Parathyroid adenoma (tissue), 2 donors: ENCODE data around the gene RGS6.

Source experiments
- H2AFZ ChIP-seq: fragments of 300-600 bp; sonication (generic); one replicate; pipeline ENCODE4 v1.7.0; 2017; ENCODE audit warnings: antibody characterized with exemption, mild to moderate bottlenecking
- H3K27ac ChIP-seq: fragments of 300-600 bp; sonication (generic); one replicate; pipeline ENCODE4 v1.7.0; 2017
- H3K27me3 ChIP-seq: fragments of 300-600 bp; sonication (generic); one replicate; pipeline ENCODE4 v1.7.0; 2017; ENCODE audit warnings: low read length; ENCODE audit not compliant: control insufficient read depth, insufficient read depth
- H3K36me3 ChIP-seq: fragments of 300-600 bp; sonication (generic); one replicate; pipeline ENCODE4 v1.7.0; 2017; ENCODE audit warnings: low read length; ENCODE audit not compliant: control insufficient read depth, insufficient read depth
- H3K4me1 ChIP-seq: fragments of 300-600 bp; sonication (generic); one replicate; pipeline ENCODE4 v1.7.0; 2017; ENCODE audit warnings: control low read depth
- H3K4me2 ChIP-seq: fragments of 300-600 bp; sonication (generic); one replicate; pipeline ENCODE4 v1.7.0; 2017; ENCODE audit warnings: low read length
- H3K4me3 ChIP-seq: fragments of 300-600 bp; sonication (generic); one replicate; pipeline ENCODE4 v1.7.0; 2017; ENCODE audit warnings: low read depth, low read length
- H3K79me2 ChIP-seq: fragments of 300-600 bp; sonication (generic); one replicate; pipeline ENCODE4 v1.7.0; 2017; ENCODE audit warnings: control low read depth
- H3K9ac ChIP-seq: fragments of 300-600 bp; sonication (generic); one replicate; pipeline ENCODE4 v1.7.0; 2017; ENCODE audit warnings: mild to moderate bottlenecking
- H3K9me3 ChIP-seq: fragments of 300-600 bp; sonication (generic); one replicate; pipeline ENCODE4 v1.7.0; 2017; ENCODE audit warnings: low read length; ENCODE audit not compliant: control insufficient read depth
- TF ChIP-seq, protein P1 (sequence below): fragments of 300-600 bp; sonication (generic); IDR thresholded peaks from one replicate; pipeline ENCODE4 v1.7.0; 2017; ENCODE audit warnings: antibody characterized with exemption, mild to moderate bottlenecking
- donor health status: primary hyperparathyroidism.

RGS6 gene

DNA sequence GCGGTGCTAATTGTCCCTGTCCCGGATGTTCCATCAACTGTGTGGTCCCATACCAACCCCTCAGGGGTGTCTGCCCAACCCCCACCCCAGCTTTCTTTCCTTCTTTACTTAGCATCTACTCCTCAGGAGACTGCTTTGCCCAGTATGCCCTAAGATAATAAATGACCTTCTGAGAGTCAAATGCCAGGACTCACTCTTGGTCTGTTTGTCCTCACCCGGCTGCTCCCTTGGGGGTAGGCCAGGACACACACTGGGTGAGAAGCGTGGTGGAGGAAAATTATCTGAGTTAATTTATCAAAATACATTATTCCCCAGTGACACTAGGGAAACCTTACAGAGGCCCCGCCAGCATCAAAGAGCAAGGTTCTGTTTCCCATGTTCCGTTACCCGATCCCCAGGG, 457.0 kb downstream of the RGS6 start:
- no peak overlapping the region for H3K4me3 ChIP-seq
- H2AFZ ChIP-seq: no peak overlapping the region
- H3K27me3 ChIP-seq: no peaks in the 10 kb centered on the region
- no peak overlapping the region for H3K4me2 ChIP-seq
- TF ChIP-seq, protein P1, sequence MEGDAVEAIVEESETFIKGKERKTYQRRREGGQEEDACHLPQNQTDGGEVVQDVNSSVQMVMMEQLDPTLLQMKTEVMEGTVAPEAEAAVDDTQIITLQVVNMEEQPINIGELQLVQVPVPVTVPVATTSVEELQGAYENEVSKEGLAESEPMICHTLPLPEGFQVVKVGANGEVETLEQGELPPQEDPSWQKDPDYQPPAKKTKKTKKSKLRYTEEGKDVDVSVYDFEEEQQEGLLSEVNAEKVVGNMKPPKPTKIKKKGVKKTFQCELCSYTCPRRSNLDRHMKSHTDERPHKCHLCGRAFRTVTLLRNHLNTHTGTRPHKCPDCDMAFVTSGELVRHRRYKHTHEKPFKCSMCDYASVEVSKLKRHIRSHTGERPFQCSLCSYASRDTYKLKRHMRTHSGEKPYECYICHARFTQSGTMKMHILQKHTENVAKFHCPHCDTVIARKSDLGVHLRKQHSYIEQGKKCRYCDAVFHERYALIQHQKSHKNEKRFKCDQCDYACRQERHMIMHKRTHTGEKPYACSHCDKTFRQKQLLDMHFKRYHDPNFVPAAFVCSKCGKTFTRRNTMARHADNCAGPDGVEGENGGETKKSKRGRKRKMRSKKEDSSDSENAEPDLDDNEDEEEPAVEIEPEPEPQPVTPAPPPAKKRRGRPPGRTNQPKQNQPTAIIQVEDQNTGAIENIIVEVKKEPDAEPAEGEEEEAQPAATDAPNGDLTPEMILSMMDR: no peak
- H3K4me1 ChIP-seq: no peaks in the 10 kb centered on the region
- H3K9me3 ChIP-seq: no peaks in the 10 kb centered on the region
- H3K27ac ChIP-seq: no peak overlapping the region
- H3K9ac ChIP-seq: no peak overlapping the region
- H3K79me2 ChIP-seq: no peaks in the 10 kb centered on the region
- no peaks in the 10 kb centered on the region for H3K36me3 ChIP-seq

DNA sequence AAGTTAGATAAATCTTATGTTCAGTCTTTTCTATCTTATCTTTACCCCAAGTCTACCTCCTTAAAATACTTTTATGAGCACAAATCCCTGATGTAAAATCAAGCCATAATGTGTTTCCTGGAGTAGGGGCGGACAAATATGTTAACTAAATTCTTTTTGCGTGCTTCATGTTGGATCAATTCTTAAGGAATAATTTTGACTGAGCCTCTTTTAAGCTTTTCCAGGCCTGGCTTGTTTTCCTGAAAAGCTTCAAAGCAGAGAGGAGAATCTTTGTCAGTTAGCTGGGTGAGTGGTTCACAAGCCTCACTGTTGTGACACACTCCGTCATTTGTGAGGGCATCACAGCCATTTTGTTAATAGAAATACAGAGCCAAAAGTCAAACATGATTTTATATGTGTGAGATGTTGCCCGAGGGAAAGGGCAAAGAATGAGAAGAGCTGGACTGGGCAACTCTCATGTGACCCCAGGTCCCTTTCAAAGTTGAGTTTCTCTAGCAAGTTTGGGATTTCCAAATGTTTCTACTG, 468.9 kb downstream of the RGS6 start:
- no peak overlapping the region for H3K4me2 ChIP-seq
- H3K9ac ChIP-seq: no peak overlapping the region
- H3K79me2 ChIP-seq: no peaks in the 10 kb centered on the region
- TF ChIP-seq, protein P1: no peak
- H3K27me3 ChIP-seq: no peaks in the 10 kb centered on the region
- no peak overlapping the region for H2AFZ ChIP-seq
- H3K9me3 ChIP-seq: no peaks in the 10 kb centered on the region
- no peaks in the 10 kb centered on the region for H3K36me3 ChIP-seq
- no peaks in the 10 kb centered on the region for H3K4me1 ChIP-seq
- H3K27ac ChIP-seq: no peak overlapping the region
- H3K4me3 ChIP-seq: no peak overlapping the region

DNA sequence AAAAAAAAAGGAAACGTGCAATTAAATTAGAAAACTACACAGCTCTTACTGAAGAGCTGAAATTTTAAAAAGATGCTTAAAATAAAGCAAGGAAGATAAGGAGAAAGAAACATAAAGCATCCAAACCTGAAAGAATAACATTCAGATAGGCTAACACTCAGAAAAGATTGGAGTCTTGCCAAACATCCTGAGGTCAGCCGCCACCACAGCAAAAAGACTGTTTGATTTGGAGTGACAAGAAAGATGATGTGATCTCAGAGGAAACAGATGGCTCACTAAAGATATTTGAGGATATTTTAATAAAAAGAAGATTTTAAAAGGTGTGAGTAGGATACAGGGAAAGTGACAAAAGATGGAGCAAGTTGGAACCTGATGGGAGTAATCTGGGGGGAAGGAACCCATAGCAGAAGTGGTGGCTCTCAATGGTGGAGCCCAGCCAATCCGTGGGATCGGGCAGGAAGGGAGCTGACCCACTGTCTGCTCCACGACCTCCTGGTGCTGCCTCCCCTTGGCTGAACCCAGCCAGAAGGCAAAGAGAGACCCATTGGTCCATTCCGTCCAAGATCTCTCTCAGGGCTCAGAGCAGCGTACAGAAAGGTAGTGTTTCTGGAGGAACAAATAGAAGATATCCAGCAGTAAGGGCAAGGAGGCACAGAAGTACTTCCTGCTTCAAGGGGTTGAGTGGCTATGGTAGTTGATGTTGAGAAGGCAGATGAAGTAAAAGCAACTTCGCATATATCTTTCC, 469.6 kb downstream of the RGS6 start:
- no peak overlapping the region for H3K4me3 ChIP-seq
- H3K27me3 ChIP-seq: no peaks in the 10 kb centered on the region
- H3K27ac ChIP-seq: no peak overlapping the region
- H3K4me1 ChIP-seq: no peaks in the 10 kb centered on the region
- TF ChIP-seq, protein P1: no peak
- no peaks in the 10 kb centered on the region for H3K36me3 ChIP-seq
- H2AFZ ChIP-seq: no peak overlapping the region
- H3K9ac ChIP-seq: no peak overlapping the region
- no peak overlapping the region for H3K4me2 ChIP-seq
- no peaks in the 10 kb centered on the region for H3K9me3 ChIP-seq
- H3K79me2 ChIP-seq: no peaks in the 10 kb centered on the region

DNA sequence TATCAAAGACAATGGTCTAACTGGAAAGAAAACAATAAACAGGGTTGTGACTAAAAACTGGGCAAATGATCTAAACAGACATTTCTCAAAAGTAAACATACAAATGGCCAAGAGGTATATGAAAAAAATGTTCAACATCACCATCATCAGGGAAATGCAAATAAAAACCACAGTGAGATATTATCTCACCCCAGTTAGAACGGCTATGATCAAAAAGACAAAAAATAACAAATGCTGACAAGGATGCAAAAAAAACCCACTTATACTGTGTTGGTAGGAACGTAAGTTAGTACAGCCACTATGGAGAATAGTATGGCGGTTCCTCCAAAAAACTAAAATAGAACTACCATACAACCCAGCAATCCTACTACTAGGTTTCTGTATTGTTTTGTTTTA, 470.1 kb downstream of the RGS6 start:
- no peak overlapping the region for H3K4me2 ChIP-seq
- no peaks in the 10 kb centered on the region for H3K36me3 ChIP-seq
- H3K9ac ChIP-seq: no peak overlapping the region
- H3K9me3 ChIP-seq: no peaks in the 10 kb centered on the region
- no peak overlapping the region for H3K27ac ChIP-seq
- H3K4me3 ChIP-seq: no peak overlapping the region
- H2AFZ ChIP-seq: no peak overlapping the region
- no peaks in the 10 kb centered on the region for H3K27me3 ChIP-seq
- TF ChIP-seq, protein P1: no peak
- no peaks in the 10 kb centered on the region for H3K4me1 ChIP-seq
- no peaks in the 10 kb centered on the region for H3K79me2 ChIP-seq
